HUES64 (cell line): ENCODE measurements around the gene IMMP2L.

Source experiments
- H3K27ac ChIP-seq: 2 replicates; pipeline ENCODE4 v1.7.0; 2013; ENCODE audit warnings: low read depth, low read length, inconsistent platforms
- H3K27me3 ChIP-seq: 2 replicates; pipeline ENCODE4 v1.6.1; 2013; ENCODE audit warnings: mild to moderate bottlenecking, low read length; ENCODE audit not compliant: insufficient read depth
- H3K36me3 ChIP-seq: 2 replicates; pipeline ENCODE4 v1.6.1; 2013; ENCODE audit warnings: mild to moderate bottlenecking, low read length; ENCODE audit not compliant: insufficient read depth
- H3K4me1 ChIP-seq: 2 replicates; pipeline ENCODE4 v1.6.1; 2013; ENCODE audit warnings: mild to moderate bottlenecking, low read length, moderate library complexity; ENCODE audit not compliant: insufficient read depth
- H3K4me3 ChIP-seq: 2 replicates; pipeline ENCODE4 v1.5.1; 2013; ENCODE audit warnings: mild to moderate bottlenecking, low read length, moderate library complexity
- H3K9ac ChIP-seq: 2 replicates; pipeline ENCODE4 v1.6.1; 2013; ENCODE audit warnings: mild to moderate bottlenecking, low read depth, low read length
- H3K9me3 ChIP-seq: 2 replicates; pipeline ENCODE4 v1.6.1; 2013; ENCODE audit warnings: low read depth, low read length; ENCODE audit not compliant: insufficient read depth
- WGBS: fragments of 150-250, 120-280 bp; methylation state at CpG from one replicate; pipeline ENCODE4 v1.1.7; 2013; ENCODE audit warnings: missing lambda C conversion rate; 5-methylcytosine and 5-hydroxymethylcytosine counted together

The IMMP2L gene

GRCh38 chr7:110620110-110620735 lies 942.1 kb downstream of the IMMP2L start:
- H3K4me3 ChIP-seq: no peak overlapping the region
- H3K27me3 ChIP-seq: no peaks in the 10 kb centered on the region
- no peaks in the 10 kb centered on the region for H3K9me3 ChIP-seq
- no peak overlapping the region for H3K9ac ChIP-seq
- H3K4me1 ChIP-seq: no peaks in the 10 kb centered on the region
- 94% methylated on average over 7 of the region's 7 CpGs for whole genome bisulfite sequencing
- H3K27ac ChIP-seq: no peak overlapping the region
- H3K36me3 ChIP-seq: no peaks in the 10 kb centered on the region
